ENCODE data around the gene CAMK1D.
"Not testable (repeated sequence)": the region's sequence is repeated elsewhere in the genome, so short reads cannot be mapped to it uniquely, and the experiment has no call there.

CAMK1D gene

GRCh38 chr10:12801214-12802087 lies 452.1 kb downstream of the CAMK1D start:
- no peak for DNase-seq

DNA sequence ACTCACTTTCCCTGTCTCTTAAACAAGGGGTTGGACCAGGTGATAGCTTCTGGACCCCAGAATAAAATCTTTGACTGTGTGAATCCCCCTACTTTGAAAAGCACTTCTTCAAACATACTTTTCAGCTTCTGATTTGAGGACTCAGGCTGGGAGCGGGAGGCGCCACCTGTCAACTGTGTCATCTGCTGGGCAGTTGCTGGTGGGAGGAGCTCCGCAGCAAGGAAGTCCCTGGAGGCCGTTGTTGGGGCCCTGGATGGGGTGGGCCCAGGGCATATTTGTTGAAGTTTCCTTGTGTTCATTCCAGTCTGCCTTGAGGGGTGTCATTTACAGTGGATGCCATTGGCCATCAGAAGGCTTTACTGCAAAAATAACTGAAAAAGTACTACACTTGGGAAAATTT lies 454.4 kb downstream of the CAMK1D start:
- DNase-seq = no peak

GRCh38 chr10:12806228-12807095 lies 457.1 kb downstream of the CAMK1D start:
- DNase-seq = peak in 1 of 3 experiments; percentile 10

- peak in 1 of 3 experiments; percentile 23 for DNase-seq
Measured at GRCh38 chr10:12807096-12807755, 457.9 kb downstream of the CAMK1D start.

DNA sequence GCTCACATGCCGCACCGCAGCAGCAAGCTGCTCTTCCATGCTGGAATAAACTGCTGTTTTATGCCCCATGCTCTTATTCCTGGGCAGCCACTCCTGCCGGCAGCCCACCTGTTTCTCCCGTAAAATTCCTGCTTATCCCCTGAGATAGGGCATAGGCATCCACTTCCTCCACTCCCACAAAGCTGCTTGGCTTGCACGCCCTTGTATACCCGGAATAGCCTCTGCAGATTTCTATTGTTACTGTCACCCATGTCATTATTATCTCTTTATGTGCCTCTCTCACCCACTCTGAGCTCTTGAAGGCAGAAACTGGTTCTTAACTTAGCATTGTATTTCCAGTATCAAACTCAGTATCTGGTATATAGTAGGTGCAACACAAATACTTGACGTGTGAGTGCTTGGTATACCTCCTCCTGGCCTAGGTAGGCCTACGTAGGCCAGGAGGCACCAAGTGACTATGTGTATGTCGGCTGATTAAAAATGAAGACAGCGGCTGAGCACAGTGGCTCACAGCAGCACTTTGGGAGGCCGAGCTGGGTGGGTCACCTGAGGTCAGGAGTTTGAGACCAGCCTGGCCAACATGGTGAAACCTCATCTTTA lies 458.8 kb downstream of the CAMK1D start:
- DNase-seq = no peak

DNA sequence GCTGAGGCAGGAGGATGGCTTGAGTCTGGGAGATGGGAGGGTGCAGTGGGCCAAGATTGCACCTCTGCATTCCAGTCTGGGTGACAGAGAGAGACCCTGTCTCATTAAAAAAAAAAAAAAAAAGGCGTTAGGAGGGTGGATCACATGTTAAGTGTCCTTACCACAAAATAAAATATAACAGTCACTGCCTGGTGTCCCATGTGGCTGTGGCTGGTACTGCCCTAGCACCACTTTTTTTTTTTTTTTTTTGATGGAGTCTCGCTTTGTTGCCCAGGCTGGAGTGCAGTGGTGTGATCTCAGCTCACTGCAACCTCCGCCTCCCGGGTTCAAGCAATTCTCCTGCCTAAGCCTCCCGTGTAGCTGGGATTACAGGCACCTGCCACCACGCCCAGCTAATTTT lies 460.7 kb downstream of the CAMK1D start:
- DNase-seq = not testable (repeated sequence)

- no peak for DNase-seq
Measured at GRCh38 chr10:12811826-12812225, 462.5 kb downstream of the CAMK1D start.

- DNase-seq = no peak
Measured at GRCh38 chr10:12812571-12812970, 463.2 kb downstream of the CAMK1D start.

DNA sequence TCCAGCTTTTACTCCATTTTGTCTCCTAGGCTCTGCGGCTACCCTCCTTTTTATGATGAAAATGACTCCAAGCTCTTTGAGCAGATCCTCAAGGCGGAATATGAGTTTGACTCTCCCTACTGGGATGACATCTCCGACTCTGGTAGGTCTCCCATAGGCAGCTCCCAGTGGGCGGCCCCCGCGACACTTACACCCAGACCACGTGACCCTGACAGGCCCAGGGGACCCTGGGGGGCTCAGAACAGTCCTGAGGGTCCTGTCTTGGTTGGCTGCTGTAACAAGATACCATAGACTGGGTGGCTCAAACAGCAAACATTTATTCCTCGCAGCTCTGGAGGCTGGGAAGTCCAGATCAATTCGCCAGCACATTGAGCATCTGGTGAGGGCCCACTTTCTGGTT lies 464.8 kb downstream of the CAMK1D start:
- no peak for DNase-seq

DNA sequence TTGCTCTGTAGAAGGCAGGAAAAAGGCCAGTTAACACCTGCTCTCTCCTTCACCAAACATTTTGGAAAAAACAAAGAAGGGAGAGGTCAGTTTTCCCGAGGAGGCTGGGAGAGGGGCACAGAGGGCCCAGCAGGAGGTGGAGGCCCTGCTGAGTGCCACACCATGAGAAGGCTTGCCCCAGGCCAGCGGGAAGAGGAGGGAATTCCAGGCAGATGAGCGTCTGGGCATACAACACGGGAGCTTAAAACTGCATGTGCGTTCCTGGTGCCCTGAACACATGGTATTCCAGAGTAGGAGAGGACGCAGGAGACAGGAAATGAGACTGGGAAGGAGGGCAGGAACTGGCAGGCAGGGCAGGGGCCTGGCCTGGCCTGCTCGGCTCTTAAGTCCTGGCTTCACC lies 469.7 kb downstream of the CAMK1D start:
- peak in 2 of 3 experiments; percentile 37 to 67 for DNase-seq

GRCh38 chr10:12819656-12820055 lies 470.3 kb downstream of the CAMK1D start:
- DNase-seq = no peak

DNA sequence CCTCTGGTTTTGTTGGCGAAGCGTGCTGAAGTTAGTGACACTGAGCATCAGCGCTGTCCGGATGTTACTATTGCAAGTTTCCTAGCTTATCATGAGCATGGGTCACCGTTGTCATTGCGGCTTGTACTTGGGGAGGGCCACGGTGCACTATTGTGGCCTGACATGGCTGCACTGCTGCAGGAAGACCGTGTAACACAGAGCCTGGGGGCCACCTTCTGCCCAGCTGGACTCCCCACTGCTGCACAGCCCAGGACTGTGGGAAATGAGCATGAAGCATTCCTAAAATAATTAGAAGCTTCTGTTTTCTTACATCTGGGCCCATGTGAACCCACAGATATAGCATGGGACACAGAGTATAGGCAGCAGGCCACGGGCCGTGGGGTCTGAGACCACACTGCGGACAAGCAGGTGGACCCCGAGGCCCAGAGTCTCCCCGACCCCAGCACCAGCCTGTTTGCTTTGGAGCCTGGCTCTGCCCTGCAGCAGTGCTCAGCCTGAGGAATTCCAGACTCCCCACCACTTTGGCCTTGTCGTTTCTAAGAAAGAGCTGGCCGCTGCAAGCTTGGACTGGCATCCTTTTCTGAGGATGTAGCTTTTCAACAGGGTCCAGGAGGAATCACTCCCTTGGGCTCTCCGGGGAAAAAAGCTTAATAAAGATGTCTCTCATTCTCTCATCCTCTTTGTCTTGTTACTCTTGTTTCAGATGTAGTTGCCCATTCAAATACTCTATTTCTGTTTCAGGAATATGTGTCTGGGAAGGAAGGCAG lies 473.0 kb downstream of the CAMK1D start:
- no peak for DNase-seq

- no peak for DNase-seq
Measured at GRCh38 chr10:12822893-12823170, 473.5 kb downstream of the CAMK1D start.

DNA sequence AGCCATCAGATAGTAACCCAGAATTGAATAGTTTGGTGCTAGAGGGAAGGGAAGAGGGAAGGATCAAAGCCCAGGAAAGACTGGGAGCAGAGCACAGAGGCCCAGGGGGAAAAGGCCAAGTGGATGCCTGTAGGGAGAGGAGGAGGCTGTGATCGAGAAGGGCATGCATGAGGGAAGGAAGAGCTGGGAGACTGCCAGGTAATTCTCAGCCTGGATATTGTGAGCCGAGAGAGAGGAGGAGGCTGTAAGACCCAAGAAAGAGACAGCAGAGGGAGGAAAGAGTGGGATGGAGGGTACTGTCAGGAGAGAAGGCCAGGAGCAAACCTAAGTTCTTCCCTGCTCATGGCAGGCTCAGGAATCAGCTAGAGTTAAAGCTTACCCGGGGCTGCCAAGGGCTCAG lies 474.0 kb downstream of the CAMK1D start:
- DNase-seq = no peak

GRCh38 chr10:12825260-12825849 lies 476.0 kb downstream of the CAMK1D start:
- no peak for DNase-seq

DNA sequence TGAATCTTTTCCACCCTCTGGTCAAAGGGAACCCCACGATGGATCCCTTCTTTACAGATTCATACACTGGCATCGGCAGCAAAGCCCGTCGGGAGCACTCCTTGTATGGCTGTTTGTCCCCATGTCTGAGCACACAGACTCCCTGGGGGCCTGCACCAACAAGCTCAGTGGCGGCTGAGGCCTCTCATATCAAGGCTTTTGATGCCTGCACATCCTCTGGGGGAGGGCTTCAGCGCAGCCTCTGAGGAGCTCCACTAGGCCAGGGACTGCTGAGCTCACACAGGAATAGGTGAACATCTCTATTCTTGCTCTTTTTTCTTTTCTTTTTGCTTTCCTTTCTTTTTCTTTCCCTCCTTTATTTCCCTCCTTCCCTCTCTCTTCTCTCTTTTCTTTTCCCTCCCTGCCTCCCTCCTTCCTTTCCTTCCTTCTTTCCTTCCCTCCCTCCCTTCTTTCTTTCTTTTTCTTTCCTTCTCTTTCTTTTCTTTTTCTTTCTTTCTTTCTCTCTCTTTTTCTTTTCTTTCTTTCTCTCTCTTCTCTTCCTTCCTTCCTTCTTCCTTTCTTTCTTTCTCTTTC lies 477.5 kb downstream of the CAMK1D start:
- DNase-seq = peak in 1 of 3 experiments; percentile 5

DNA sequence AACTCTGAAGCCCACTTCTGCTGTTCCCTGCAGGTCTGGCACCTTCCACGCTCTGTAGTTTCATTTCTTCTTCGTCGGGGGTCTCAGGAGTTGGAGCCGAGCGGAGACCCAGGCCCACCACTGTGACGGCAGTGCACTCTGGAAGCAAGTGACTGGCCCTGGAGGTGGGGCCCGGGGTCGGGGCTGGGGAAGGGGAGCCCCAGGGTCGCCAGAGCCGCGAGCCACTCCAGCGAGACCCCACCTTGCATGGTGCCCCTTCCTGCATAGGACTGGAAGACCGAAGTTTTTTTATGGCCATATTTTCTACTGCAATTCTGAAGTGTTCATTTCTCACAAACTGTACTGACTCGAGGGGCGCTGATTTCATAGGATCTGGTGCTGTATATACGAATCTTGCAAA lies 479.4 kb downstream of the CAMK1D start:
- no peak for DNase-seq

- DNase-seq = no peak
Measured at GRCh38 chr10:12829831-12830390, 480.6 kb downstream of the CAMK1D start.

DNA sequence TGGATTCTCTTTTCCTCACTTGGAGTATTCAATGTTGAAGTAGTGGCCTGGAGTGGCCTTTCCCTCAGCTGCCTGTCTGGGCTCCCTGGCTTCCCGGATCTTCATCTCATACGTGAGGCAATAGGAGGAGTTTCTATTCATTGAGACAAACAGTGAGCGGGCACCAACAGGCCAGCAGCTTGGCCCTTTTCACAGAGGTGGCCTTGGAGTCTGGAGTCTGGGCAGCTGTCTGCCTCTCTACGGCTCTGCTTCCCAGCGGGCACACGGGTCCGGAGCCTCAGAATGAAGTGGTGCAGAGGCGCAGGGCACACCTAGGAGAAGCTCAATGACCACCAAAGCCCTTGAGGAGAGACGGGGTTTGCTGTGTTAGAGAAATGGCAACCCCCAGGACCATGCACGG lies 482.7 kb downstream of the CAMK1D start:
- no peak for DNase-seq

- no peak for DNase-seq
Measured at GRCh38 chr10:12833451-12833850, 484.1 kb downstream of the CAMK1D start.

- no peak for DNase-seq
Measured at GRCh38 chr10:12834116-12834665, 484.8 kb downstream of the CAMK1D start.

All from NCI-H1417 (cell line).